C4-2B (cell line): ENCODE data around the gene HECA.

ENCODE experiments used
- CTCF ChIP-seq: fragments of 450-650 bp; conservative IDR thresholded peaks from 2 replicates; pipeline ENCODE4 v1.5.1; 2017; ENCODE audit warnings: mild to moderate bottlenecking
- ZFX ChIP-seq: fragments of 450-650 bp; IDR thresholded peaks from 2 replicates; pipeline ENCODE4 v1.6.1; 2017

- no peak for TF ChIP-seq CTCF
- no peak for TF ChIP-seq ZFX
Observed at GRCh38 chr6:139134817-139135577, at the start of gene HECA.
